ENCODE measurements around the gene DEFB124. TPM values are rescaled to one million over a fixed set of nuclear protein-coding genes. Genes with fewer than 3 reads are reported as not detected.

The DEFB124 gene
- total RNA-seq, 4 donors from 2014 or later: 3.2 TPM; not detected in 3

GRCh38 chr20:31516651-31517050 is 41.7 kb upstream of the DEFB124 start:
- no peaks in the 10 kb centered on the region for H3K36me3 ChIP-seq
- no peaks in the 10 kb centered on the region for H3K27me3 ChIP-seq
- H3K27ac ChIP-seq: no peak overlapping the region
- intact Hi-C loops (cut with DNase I; ENCODE audit: low total_unique reads): no loop called here
- TF ChIP-seq CTCF (IDR thresholded peaks at IDR 0.05) (no peak), POLR2A (IDR thresholded peaks at IDR 0.05) (no peak)
- no peak for DNase-seq
- H3K4me3 ChIP-seq: no peak overlapping the region
- H3K4me1 ChIP-seq: peaks cover 5 to 19% of the 10 kb centered on the region in 2 donors
- no peaks in the 10 kb centered on the region for H3K9me3 ChIP-seq

GRCh38 chr20:31516166-31516565 is 41.2 kb upstream of the DEFB124 start:
- Histone ChIP-seq H3K4me3 (peak overlapping the region in 1 of 2 donors; percentile 92), H3K27me3 (no peaks in the 10 kb centered on the region), H3K27ac (no peak overlapping the region), H3K9me3 (no peaks in the 10 kb centered on the region), H3K36me3 (no peaks in the 10 kb centered on the region), H3K4me1 (peaks cover 5 to 19% of the 10 kb centered on the region in 2 donors)
- no peak for TF ChIP-seq CTCF (IDR thresholded peaks at IDR 0.05)
- no peak for TF ChIP-seq POLR2A (IDR thresholded peaks at IDR 0.05)
- no peak for DNase-seq
- intact Hi-C loops (cut with DNase I; ENCODE audit: low total_unique reads): no loop called here

GRCh38 chr20:31515775-31516107 is 40.8 kb upstream of the DEFB124 start:
- TF ChIP-seq CTCF (IDR thresholded peaks at IDR 0.05) (no peak), POLR2A (IDR thresholded peaks at IDR 0.05) (no peak)
- H3K27ac ChIP-seq: peak overlapping the region in 1 of 2 donors; percentile 62

GRCh38 chr20:31515072-31515774 is 40.3 kb upstream of the DEFB124 start:
- no peak for TF ChIP-seq CTCF (IDR thresholded peaks at IDR 0.05)
- no peak for TF ChIP-seq POLR2A (IDR thresholded peaks at IDR 0.05)
- Histone ChIP-seq H3K4me1 (peaks cover 5 to 19% of the 10 kb centered on the region in 2 donors), H3K27ac (peak overlapping the region; percentile 62 to 74), H3K36me3 (no peaks in the 10 kb centered on the region), H3K27me3 (no peaks in the 10 kb centered on the region), H3K9me3 (no peaks in the 10 kb centered on the region), H3K4me3 (peak overlapping the region; percentile 69 to 92)
- intact Hi-C loops (cut with DNase I; ENCODE audit: low total_unique reads): no loop called here
- no peak for DNase-seq

More at GRCh38 chr20:31515775-31516107, 40.8 kb upstream of the DEFB124 start:
- intact Hi-C loops (cut with DNase I; ENCODE audit: low total_unique reads): no loop called here
- Histone ChIP-seq H3K27me3 (no peaks in the 10 kb centered on the region), H3K4me3 (peak overlapping the region; percentile 69 to 92), H3K4me1 (peaks cover 5 to 19% of the 10 kb centered on the region in 2 donors), H3K36me3 (no peaks in the 10 kb centered on the region), H3K9me3 (no peaks in the 10 kb centered on the region)
- DNase-seq: no peak

- Histone ChIP-seq H3K9me3 (no peaks in the 10 kb centered on the region), H3K36me3 (no peaks in the 10 kb centered on the region), H3K27me3 (no peaks in the 10 kb centered on the region), H3K4me3 (peak within 1 kb of the TSS; percentile 69 to 92), H3K4me1 (peaks cover 5 to 19% of the 10 kb centered on the region in 2 donors), H3K27ac (peak within 1 kb of the TSS; percentile 62 to 74)
- intact Hi-C loops (cut with DNase I; ENCODE audit: low total_unique reads): no loop called here
- TF ChIP-seq POLR2A (IDR thresholded peaks at IDR 0.05): peak; percentile 60 to 82
- peak; percentile 93 to 99 (median 98) for TF ChIP-seq CTCF (IDR thresholded peaks at IDR 0.05)
- DNase-seq: peak; percentile 90 to 92
Measured at GRCh38 chr20:31514154-31515071, 39.5 kb upstream of the DEFB124 start, which contains the start of gene HM13. HM13 (plus strand) TSS chr20:31514442; CDS start chr20:31514552, 110 bp downstream.
